A204.1 (cell line): Measurements from ENCODE around the gene GREB1.

Experiments
- FAIRE-seq: peaks from 2 replicates; lab custom pipeline; 2012; peaks lifted over from hg19 to GRCh38; lab: Jason Lieb, UNC

The GREB1 gene

GRCh38 chr2:11539317-11540147 lies 5.7 kb downstream of the GREB1 start:
- FAIRE-seq, result no peak

DNA sequence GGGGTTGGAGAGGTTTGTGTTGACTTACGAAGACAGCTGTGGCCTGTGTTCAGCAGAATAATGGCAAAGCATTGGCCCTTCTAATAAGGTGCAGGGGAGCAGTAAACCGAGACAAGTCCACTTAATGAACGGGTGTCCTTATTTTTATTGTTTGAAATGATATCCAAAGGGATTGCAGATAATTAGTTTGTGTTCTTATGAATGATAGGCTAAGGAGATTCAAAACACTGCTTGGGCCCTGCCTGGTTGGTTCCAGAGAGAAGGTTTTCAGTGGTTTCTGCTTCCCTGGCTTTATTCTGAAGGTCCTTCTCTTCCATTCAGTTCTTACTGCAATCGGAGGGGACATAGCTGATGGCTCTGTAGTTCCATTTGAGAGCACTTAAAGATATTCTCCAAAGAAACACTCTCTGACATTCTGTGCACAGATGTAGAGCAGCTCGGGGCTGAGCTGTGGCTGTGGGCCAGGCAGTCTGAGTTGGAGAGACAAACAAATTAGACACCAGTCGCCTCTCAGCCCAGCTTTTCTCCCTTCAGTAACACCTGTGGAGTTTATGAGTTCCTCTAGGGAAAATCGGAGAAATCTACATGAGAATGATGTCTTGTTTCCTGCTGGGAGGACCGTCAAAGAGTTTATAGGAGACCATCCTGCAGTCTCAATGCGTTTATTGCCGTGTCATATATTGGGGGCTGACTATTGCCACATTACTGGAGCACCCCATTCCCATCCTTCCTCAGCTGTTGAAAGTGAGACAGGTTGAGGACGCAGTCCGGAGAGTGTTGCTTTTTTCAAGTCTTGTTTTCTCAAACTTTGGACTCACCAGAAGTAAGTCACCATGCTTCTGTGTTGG lies 6.5 kb downstream of the GREB1 start:
- no peak for FAIRE-seq

DNA sequence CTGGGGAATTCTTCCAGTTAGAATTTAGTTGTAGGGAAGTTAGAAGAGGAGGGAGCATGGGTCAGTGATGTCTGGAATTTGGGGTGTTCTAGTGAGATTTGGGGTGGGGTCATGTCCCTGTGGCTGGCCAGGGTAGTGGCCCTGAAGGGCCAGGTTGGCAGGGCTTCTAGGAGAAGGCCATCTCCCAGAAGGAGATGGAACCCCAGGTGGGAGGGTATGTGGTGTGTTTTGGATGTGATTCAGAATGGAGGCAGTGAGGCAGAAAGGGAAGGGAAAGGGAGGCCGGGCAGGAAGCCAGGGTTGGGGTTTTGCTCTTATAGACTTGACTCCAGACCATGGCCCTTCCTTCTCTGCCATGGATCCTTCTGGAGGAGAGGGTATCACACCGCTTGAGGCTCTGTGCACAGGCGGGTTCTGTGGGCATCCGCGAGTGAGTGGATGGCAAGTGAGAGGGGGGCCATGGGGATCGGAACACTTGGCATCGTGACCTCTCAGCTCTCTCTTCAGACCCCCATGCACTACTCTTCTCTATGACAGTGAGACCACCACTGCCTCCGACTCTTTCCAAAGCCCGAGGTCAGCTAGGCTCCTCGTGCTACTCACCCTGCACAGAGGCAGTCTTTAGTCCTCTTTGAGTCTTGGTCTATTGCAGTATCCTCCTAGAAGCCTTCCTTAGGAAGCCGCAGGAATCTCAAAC lies 7.3 kb downstream of the GREB1 start:
- no peak for FAIRE-seq

DNA sequence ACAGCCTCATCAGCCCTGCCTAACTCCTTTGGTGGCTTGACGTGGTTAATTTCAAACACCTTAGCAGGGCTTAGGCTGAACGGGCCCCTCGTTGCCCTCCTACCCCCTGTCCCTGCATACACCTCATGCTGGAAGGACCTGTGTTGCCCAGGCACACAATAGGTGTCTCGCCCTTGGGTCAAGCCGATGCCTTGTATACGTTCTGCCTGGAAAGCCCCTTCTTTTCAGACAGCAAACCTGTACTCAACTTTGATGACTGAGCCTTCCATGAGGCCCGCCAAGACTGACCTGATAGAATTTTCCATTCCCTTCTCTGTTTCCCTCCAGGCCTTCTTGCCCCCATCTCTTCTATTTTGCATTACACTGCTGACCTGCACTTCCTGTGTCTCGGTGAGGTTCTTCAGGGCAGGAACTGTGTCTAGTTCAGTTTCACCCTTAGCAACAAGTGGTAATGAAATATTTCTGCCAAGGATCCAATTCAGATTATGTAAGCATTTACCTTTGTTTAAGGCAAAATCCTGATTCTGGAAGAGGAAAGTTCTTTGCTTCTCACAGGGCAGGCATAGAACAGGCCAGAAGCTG lies 7.9 kb downstream of the GREB1 start:
- FAIRE-seq, result no peak

- FAIRE-seq, result no peak
Observed at GRCh38 chr2:11542275-11542819, 8.5 kb downstream of the GREB1 start.

- no peak for FAIRE-seq
Observed at GRCh38 chr2:11543337-11544216, 9.7 kb downstream of the GREB1 start.

- no peak for FAIRE-seq
Observed at GRCh38 chr2:11546072-11546471, 12.2 kb downstream of the GREB1 start.

- FAIRE-seq, result no peak
Observed at GRCh38 chr2:11547912-11548497, 14.2 kb downstream of the GREB1 start.

- no peak for FAIRE-seq
Observed at GRCh38 chr2:11550302-11550701, 16.5 kb downstream of the GREB1 start.

GRCh38 chr2:11550901-11551568 lies 17.2 kb downstream of the GREB1 start:
- FAIRE-seq, result no peak

DNA sequence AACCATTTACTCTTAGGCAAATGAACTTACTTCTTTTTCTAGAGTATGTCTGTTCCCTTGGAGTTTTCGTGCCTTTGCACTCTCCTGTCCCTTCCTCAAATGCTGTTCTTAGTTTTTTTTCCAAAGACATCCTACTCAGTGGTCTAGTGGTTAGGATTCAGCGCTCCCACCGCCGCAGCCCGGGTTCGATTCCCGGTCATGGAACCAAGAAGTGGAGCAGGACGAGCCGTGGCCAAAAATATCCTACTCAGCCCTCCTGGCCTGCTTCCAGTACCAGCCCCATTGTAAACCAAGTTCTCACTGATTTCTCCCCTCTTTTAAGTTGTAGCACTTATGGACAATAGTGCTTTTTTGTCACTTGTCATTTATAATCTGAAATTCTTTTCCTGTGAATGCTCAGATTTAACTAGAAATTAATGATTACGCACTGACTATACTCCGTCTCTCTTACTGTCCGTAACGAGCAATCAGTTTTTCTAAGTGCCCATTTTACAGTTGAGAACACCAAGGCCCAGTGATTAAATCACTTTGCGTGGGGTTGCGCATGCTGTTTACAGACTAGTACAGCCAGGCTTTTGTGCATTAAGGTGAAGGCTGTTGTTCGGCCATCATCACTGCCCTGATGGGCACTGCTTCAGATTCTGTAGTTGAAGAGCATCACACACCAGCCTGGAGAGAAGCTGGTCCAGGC lies 17.9 kb downstream of the GREB1 start:
- no peak for FAIRE-seq

DNA sequence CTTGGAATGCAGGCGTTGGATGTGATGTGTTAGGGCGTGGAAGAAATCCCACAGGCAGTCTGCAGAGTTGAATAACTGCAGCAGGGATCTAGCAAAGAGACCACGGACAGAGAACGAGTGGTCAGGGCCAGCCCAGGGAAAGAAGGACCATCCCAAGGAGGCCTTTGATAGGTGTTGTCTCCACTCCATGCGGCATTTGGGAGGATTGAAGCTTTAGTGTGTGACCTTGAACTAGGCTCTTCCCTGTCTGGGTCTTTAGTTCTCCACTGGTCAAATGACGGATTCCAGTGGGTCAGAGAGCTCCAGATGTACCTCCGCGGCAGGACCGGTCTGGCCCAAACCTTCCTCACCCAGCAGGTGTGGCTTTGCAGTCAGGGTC lies 18.4 kb downstream of the GREB1 start:
- no peak for FAIRE-seq

GRCh38 chr2:11553661-11554398 lies 20.0 kb downstream of the GREB1 start:
- FAIRE-seq, result no peak

DNA sequence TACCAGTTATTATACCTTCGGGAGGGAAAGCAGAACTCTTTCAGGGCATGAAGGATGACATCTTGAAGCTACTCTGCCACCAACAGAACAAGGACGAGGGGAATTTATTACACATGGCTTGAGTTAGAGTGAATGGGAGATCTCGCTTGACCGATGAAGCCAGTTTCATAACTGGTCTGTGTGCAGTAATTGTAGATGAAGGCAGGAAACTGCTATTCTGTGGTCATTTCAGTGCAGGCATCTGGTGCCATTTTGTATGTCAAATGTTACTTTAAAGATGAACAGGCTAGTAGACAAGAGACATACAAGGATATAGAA lies 20.5 kb downstream of the GREB1 start:
- no peak for FAIRE-seq

DNA sequence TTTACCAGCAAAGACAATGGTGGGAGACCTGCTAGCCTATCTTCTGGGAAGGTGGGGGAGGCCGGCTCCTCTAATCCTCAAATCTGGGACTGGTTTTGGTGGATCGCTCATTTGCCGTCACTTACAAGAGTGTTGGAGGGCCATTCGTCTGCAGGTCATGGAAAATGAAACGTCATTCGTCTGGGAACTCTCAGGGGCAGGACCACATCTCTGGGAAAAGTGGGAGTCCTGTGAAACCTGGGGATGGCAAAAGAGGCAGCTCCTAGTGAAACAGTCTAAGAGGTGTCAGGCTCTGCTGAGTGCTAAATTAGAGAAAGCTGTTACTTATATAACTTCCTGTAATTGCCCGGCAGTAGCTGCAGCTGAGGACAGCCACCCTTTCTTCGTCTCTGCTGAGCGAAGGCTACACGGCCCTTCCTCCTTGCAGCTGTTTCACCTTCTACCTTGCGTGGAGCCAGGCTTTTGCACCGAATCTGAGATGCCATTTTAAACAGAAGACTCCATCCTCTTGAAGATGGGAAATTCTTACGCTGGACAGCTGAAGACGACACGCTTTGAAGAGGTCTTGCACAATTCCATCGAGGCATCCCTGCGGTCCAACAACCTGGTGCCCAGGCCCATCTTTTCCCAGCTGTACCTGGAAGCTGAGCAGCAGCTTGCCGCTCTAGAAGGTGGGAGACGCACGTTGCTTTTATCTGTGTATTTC lies 22.4 kb downstream of the GREB1 start:
- FAIRE-seq, result no peak

DNA sequence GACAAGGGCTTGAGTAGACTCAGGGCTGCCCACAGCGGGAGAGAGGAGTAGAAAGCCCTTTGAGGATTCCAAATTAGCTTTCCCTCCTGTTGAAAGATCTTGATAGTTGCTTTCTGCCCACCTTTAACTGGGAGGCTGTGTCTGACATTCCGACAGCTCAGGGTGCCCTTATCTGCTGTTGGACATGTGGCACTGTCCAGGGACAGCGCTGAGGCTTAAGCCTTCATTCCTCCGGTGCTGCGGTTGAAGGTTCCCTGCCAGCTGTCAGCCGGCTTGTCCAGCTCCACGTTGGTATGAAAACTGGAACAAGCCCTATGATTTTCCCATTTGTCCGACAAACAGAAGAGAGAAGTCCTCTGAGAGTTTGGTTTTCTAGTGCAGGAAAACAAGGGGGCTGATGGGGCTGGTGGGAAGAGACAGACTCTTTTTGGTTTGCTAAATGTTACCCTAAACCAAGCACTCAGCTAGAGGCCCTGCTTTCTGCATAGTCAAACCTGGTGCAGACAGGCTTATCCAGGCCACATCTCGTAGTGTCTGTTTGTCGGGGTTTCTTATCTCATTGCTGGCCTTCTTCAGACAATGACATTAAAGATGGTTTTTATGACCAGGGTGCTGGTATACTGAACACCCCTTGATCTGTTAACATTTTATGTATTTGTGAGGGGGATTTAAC lies 24.5 kb downstream of the GREB1 start:
- FAIRE-seq, result no peak

- no peak for FAIRE-seq
Observed at GRCh38 chr2:11559066-11559785, 25.4 kb downstream of the GREB1 start.
